Loucy (cell line): ENCODE data around the gene MFGE8.

ENCODE experiments used
- CTCF ChIP-seq: fragments of 200-600 bp; sonication (generic); conservative IDR thresholded peaks from 2 replicates; pipeline ENCODE4 v1.5.1; 2014; ENCODE audit warnings: mild to moderate bottlenecking, antibody characterized with exemption, low read length
- EZH2phosphoT487 ChIP-seq: fragments of 200-600 bp; IDR thresholded peaks from 2 replicates; pipeline ENCODE4 v1.6.1; 2018; ENCODE audit warnings: antibody characterized with exemption, mild to moderate bottlenecking, moderate library complexity, borderline replicate concordance

DNA sequence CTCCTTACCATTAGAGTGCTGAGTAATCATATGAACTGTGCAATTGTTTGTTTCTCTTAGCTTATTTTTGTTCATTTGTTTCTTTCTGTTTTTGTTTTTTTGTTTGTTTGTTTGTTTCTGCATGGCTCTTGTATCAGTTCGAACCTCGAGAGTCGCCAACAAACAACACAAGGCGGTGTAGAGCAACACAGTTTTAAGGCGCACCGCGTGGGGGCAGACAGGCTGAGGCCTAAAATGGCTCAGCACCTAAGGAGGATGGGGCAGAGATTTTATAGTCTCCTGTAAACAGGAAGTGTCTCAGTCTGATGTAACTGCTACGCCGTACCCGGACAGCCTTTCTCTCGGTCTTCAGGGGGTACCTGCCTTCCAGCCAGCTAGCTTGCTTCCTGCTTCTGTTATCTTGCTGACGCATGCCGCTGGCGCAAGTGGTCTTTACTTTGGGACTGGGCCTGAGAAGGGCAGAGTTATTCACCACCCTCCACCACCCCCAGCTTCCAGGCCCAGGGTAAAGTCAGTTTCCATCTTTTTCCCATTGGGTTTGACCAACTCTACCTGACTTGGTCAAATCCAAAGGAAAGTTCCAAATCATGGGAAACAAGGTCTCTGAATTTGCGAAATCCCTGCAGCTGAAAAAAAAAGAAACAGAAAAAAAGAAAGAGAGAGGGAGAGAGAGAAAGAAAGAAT lies 25.8 kb upstream of the MFGE8 start:
- TF ChIP-seq CTCF (no peak), EZH2phosphoT487 (no peak)
